Coronary artery (tissue), 2 donors: ENCODE data around the gene KIAA1671.

Experiments
- DNase-seq: peaks from one replicate; pipeline ENCODE4 v3.0.0-alpha.2; 2017; ENCODE audit warnings: low spot score
- H3K27ac ChIP-seq, 2 donors: fragments of 200-600 bp; sonication (generic); one replicate each; pipeline ENCODE4 v1.5.1; 2016 to 2019
- H3K4me3 ChIP-seq: fragments of 200-600 bp; sonication (generic); 2 replicates; pipeline ENCODE4 v1.5.1; 2016; ENCODE audit warnings: mild to moderate bottlenecking, moderate library complexity
- TF ChIP-seq, protein P1 (sequence below): fragments of 200-600 bp; sonication (generic); IDR thresholded peaks from one replicate; pipeline ENCODE4 v1.5.1; 2019; ENCODE audit warnings: antibody characterized with exemption

The KIAA1671 gene

DNA sequence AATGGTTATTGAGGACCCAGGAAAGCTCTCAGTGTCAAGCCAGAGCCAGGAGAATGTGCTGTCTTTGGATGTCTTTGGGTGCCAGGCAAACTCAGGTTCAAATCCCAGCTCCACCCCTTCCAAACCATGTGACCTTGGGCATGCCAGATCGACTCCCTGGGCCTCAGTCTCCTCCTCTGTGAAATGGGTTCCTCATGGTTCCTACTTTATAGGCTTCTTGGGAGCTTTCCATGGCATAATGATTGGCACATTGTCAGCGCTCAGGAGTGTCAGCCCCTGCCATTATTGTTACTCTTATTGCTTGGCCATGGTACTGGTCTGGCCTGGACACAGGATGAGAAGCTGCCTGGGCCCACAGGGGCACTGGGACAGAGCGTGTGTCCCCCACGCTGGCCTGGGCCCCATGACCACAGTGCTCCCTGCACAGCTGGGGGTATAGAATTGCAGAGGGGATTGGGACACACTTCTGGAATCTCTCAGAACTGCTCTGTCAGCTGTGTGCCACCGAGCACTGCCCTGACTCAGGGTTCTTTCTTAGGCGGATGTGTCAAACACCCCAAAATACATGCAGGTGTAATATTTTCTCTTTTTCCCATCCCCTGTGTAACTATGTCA lies 209.5 kb downstream of the KIAA1671 start:
- Histone ChIP-seq H3K4me3 (no peak overlapping the region), H3K27ac (no peak overlapping the region)
- no peak for DNase-seq
- TF ChIP-seq, protein P1, sequence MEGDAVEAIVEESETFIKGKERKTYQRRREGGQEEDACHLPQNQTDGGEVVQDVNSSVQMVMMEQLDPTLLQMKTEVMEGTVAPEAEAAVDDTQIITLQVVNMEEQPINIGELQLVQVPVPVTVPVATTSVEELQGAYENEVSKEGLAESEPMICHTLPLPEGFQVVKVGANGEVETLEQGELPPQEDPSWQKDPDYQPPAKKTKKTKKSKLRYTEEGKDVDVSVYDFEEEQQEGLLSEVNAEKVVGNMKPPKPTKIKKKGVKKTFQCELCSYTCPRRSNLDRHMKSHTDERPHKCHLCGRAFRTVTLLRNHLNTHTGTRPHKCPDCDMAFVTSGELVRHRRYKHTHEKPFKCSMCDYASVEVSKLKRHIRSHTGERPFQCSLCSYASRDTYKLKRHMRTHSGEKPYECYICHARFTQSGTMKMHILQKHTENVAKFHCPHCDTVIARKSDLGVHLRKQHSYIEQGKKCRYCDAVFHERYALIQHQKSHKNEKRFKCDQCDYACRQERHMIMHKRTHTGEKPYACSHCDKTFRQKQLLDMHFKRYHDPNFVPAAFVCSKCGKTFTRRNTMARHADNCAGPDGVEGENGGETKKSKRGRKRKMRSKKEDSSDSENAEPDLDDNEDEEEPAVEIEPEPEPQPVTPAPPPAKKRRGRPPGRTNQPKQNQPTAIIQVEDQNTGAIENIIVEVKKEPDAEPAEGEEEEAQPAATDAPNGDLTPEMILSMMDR, result no peak

DNA sequence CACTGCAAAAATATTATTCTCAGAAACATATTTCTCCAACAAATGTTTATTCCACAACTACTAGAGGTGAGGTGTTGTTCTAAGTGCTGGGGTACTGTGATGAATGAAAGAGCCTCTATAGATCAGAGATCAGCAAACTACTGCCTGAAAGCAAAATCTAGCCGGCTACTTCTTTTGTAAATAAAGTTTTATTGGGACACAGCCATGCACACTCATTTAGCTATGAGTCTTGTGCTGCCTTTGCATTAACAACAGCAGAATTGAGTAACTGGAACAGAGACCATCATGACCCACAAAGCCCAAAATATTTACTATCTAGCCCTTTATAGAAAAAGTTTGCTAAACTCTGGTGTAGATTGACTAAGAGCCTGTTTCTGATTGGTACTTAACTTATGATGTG lies 210.0 kb downstream of the KIAA1671 start:
- TF ChIP-seq, protein P1, result no peak

DNA sequence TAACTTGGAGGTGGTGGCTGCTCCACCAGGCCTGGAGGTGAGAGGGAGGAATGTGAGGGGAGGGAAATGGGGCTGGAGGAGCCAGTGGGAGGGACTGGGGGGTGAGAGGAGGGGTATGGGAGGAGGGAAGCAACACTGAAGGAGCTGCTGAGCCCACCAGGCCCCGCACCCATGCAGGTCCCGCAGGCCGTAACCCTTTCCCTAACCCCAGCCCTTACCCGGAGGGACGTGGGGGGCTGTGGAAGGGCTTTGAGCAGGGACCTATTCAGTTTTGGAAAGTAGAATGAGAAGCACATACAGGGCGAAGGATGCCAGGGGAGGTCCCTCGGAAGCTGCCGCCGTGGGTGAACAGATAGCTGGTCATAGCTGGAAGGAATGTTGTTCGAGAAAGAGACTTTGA lies 213.3 kb downstream of the KIAA1671 start:
- Histone ChIP-seq H3K4me3 (no peak overlapping the region), H3K27ac (no peak overlapping the region)
- TF ChIP-seq, protein P1, result no peak
- no peak for DNase-seq

More for the DNA sequence above, 210.0 kb downstream of the KIAA1671 start:
- no peak overlapping the region for H3K27ac ChIP-seq
- no peak overlapping the region for H3K4me3 ChIP-seq
- DNase-seq, result no peak

DNA sequence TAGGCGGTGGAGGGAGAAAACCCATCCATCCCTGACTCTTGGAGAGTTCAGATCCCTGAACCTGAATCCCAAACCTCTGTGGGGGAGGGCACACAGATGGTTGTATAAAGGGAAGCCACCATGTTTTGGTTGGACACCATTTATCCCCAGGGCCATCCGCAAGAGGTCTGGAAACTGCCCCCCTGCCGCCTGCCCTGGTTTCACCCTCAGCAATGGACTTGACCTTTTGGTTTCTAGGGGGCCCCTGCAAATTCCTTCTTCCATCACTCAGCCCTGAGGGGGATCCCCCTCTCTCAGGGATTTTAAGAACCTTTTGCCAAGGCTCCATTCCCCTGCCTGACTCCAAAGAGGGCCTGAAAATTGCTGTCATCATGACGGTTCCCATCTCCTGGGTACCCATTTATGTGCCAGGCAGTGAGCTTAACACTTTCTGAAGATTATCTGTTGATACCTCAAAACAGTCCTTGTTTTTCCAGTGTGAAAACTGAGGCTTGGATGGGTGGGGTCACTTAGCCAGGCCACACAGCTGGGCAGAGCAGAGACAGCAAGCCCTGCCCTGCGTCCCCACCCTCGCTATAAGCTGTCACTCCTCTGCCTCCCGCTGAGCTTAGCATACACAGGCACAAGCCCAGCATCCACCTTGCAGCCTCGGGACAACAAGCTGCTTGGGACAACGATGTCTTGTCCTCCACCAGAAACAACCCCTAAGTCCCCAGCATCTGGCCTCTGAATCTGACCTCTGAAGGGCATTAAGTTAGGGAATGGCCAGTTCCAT lies 213.9 kb downstream of the KIAA1671 start:
- peak; percentile 65 for DNase-seq
- H3K4me3 ChIP-seq, result no peak overlapping the region
- TF ChIP-seq, protein P1, result no peak
- no peak overlapping the region for H3K27ac ChIP-seq

DNA sequence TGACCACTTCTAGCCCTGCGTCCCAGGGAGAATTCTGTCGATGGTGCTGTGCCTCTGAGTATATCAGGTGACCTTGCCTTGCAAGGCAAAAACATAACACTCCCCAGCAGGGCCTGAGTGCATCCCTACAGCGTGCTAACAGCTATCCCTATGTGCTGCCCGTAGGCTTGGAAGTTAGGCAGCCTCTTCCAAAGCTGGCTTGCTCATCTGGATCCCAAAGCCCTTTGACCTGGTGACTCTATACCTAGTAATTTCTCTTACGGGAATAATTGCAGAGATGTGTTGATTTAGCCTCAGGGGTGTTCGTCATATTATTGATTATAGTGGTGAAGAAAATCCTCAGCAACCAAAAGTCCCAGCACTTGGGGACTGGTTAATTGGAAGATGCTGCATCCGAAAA lies 214.6 kb downstream of the KIAA1671 start:
- Histone ChIP-seq H3K27ac (no peak overlapping the region), H3K4me3 (no peak overlapping the region)
- DNase-seq, result no peak
- TF ChIP-seq, protein P1, result no peak

DNA sequence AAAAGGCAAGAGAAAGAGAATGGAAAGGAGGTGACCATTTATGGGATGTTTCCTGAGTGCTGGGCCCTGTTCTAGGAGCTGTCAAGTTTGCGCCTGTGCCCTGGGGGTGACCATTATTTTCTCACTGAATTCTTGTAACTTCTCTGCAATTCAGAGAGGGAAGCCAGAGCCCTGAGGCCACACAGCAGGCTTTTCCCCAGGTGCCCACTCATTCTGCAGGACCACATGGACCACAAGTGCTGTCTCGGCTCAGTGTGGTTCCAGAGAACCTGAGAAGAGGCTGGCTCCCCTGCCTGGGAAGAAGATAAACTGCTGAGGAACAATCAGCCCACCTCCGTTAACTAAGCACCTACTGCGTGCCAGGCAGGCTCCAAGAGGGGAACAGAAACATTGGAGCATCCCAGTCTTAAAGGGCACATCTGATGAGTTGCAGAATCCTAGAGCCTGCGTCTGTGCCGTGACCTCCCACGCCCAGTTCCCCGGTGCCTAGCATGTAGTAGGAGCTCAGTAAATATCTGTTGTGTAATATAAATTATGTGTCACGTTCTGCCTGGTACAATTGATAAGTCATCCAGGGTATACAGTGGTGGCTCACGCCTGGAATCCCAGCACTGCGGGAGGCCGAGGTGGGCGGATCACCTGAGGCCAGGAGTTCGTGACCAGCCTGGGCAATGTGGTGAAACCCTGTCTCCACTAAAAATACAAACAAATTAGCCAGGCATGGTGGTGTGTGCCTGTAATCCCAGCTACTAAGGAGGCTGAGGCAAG lies 215.5 kb downstream of the KIAA1671 start:
- TF ChIP-seq, protein P1, result no peak
- DNase-seq, result no peak
- Histone ChIP-seq H3K4me3 (no peak overlapping the region), H3K27ac (no peak overlapping the region)
